Activated T-cell treated with anti-CD3 and anti-CD28 coated beads, Interleukin-2, amount 50 U/mL, for 72 hours (primary cell): ENCODE results near the gene FEZ2. TPM values are rescaled to one million over a fixed set of nuclear protein-coding genes. Genes with fewer than 3 reads are reported as not detected.

Source experiments
- total RNA-seq, 2 donors: library from RNA; stranded (reverse); gene quantifications; one replicate each; pipeline ENCODE4 v1.2.3, GENCODE V29; 2022

The FEZ2 gene
- total RNA-seq, 2 donors from 2014 or later = 11.1 to 12.5 TPM

Other genes starting within 250 kb of the FEZ2 start
- gene CRIM1, start 242.4 kb downstream of the FEZ2 start, total RNA-seq = 1 to 10 TPM; 2.6 to 3.3 TPM
- not detected for gene VIT, start 98.5 kb upstream of the FEZ2 start, total RNA-seq